ENCODE measurements around the gene CDH16. TPM values are rescaled to one million over a fixed set of nuclear protein-coding genes. Genes with fewer than 3 reads are reported as not detected.
"Not testable (repeated sequence)": the region's sequence is repeated elsewhere in the genome, so short reads cannot be mapped to it uniquely, and the experiment has no call there.

The CDH16 gene
- total RNA-seq, 1 experiment from 2014 or later: not detected

- CTCF ChIA-PET: interaction anchor here (0.6 to 2.7 kb wide), 24 partner anchors 8 to 508 kb away, joined by 3 to 28 read pairs (median 4); partner anchors contain the start of genes CA7, DYNC1LI2 and NAE1
- no TSS peak for BruUV-seq (replicated peaks)
- H3K4me1 Mint-ChIP-seq (ENCODE audit: low read depth, unreplicated experiment): peaks cover 23% of the 10 kb centered on the region
- peak overlapping the region; percentile 75 for H3K4me3 Mint-ChIP-seq (ENCODE audit: low read depth, unreplicated experiment)
- peak; percentile 98 for DNase-seq
- H3K27me3 Mint-ChIP-seq (ENCODE audit: unreplicated experiment): no peaks in the 10 kb centered on the region
- H3K9me3 Mint-ChIP-seq (ENCODE audit: low read depth, unreplicated experiment): no peaks in the 10 kb centered on the region
- intact Hi-C loops (cut with micrococcal nuclease; ENCODE audit: unreplicated experiment): loop anchor here (5.0 kb wide), 1 partner anchor 266 kb away; no protein-coding TSS in a partner anchor
- peak overlapping the region; percentile 56 for H3K27ac Mint-ChIP-seq (ENCODE audit: unreplicated experiment)
- peaks cover 10% of the 10 kb centered on the region for H3K36me3 Mint-ChIP-seq (ENCODE audit: insufficient read depth, unreplicated experiment)
- peak; percentile 96 for TF ChIP-seq CTCF (IDR thresholded peaks at IDR 0.05; ENCODE audit: unreplicated experiment)
These were observed 45.6 kb downstream of the CDH16 start for GRCh38 chr16:66872943-66873684.

- Mint-ChIP-seq H3K9me3 (ENCODE audit: low read depth, unreplicated experiment) (no peaks in the 10 kb centered on the region), H3K27me3 (ENCODE audit: unreplicated experiment) (no peaks in the 10 kb centered on the region), H3K4me3 (ENCODE audit: low read depth, unreplicated experiment) (peak overlapping the region; percentile 75), H3K4me1 (ENCODE audit: low read depth, unreplicated experiment) (peaks cover 23% of the 10 kb centered on the region), H3K27ac (ENCODE audit: unreplicated experiment) (peak overlapping the region; percentile 56), H3K36me3 (ENCODE audit: insufficient read depth, unreplicated experiment) (peaks cover 10% of the 10 kb centered on the region)
- CTCF ChIA-PET: interaction anchor here (0.7 to 2.7 kb wide), 22 partner anchors 9 to 466 kb away, joined by 3 to 28 read pairs (median 4); partner anchors contain the start of genes CA7, DYNC1LI2 and NAE1
- DNase-seq: no peak
- intact Hi-C loops (cut with micrococcal nuclease; ENCODE audit: unreplicated experiment): loop anchor here (5.0 kb wide), 1 partner anchor 265 kb away; no protein-coding TSS in a partner anchor
- TF ChIP-seq CTCF (IDR thresholded peaks at IDR 0.05; ENCODE audit: unreplicated experiment): no peak
- BruUV-seq (replicated peaks): no TSS peak
These were observed 46.1 kb downstream of the CDH16 start for GRCh38 chr16:66872559-66872942.

GRCh38 chr16:66871840-66872239 is 46.8 kb downstream of the CDH16 start:
- no peak for DNase-seq
- Mint-ChIP-seq H3K36me3 (ENCODE audit: insufficient read depth, unreplicated experiment) (peaks cover 10% of the 10 kb centered on the region), H3K4me3 (ENCODE audit: low read depth, unreplicated experiment) (no peak overlapping the region), H3K27ac (ENCODE audit: unreplicated experiment) (no peak overlapping the region), H3K27me3 (ENCODE audit: unreplicated experiment) (no peaks in the 10 kb centered on the region), H3K4me1 (ENCODE audit: low read depth, unreplicated experiment) (peaks cover 23% of the 10 kb centered on the region), H3K9me3 (ENCODE audit: low read depth, unreplicated experiment) (no peaks in the 10 kb centered on the region)
- TF ChIP-seq CTCF (IDR thresholded peaks at IDR 0.05; ENCODE audit: unreplicated experiment): no peak
- BruUV-seq (replicated peaks): no TSS peak
- intact Hi-C loops (cut with micrococcal nuclease; ENCODE audit: unreplicated experiment): loop anchor here (5.0 kb wide), 1 partner anchor 265 kb away; no protein-coding TSS in a partner anchor
- CTCF ChIA-PET: interaction anchor here (1.7 kb wide), 2 partner anchors 21 to 264 kb away, joined by 4 to 10 read pairs; no protein-coding TSS in a partner anchor

GRCh38 chr16:66871363-66871762 is 47.3 kb downstream of the CDH16 start:
- CTCF ChIA-PET: interaction anchor here (1.3 kb wide), 1 partner anchor 41 kb away, joined by 4 read pairs; the partner anchor contains the start of gene NAE1
- H3K4me3 Mint-ChIP-seq (ENCODE audit: low read depth, unreplicated experiment); H3K27me3 Mint-ChIP-seq (ENCODE audit: unreplicated experiment); DNase-seq; H3K9me3 Mint-ChIP-seq (ENCODE audit: low read depth, unreplicated experiment); BruUV-seq (replicated peaks); H3K27ac Mint-ChIP-seq (ENCODE audit: unreplicated experiment); H3K36me3 Mint-ChIP-seq (ENCODE audit: insufficient read depth, unreplicated experiment): not testable (repeated sequence)
- H3K4me1 Mint-ChIP-seq (ENCODE audit: low read depth, unreplicated experiment): peaks cover 23% of the 10 kb centered on the region
- intact Hi-C loops (cut with micrococcal nuclease; ENCODE audit: unreplicated experiment): loop anchor here (5.0 kb wide), 1 partner anchor 264 kb away; no protein-coding TSS in a partner anchor

All from Calu3 (cell line).